ENCODE measurements around the gene HMCES.

HMCES gene

DNA sequence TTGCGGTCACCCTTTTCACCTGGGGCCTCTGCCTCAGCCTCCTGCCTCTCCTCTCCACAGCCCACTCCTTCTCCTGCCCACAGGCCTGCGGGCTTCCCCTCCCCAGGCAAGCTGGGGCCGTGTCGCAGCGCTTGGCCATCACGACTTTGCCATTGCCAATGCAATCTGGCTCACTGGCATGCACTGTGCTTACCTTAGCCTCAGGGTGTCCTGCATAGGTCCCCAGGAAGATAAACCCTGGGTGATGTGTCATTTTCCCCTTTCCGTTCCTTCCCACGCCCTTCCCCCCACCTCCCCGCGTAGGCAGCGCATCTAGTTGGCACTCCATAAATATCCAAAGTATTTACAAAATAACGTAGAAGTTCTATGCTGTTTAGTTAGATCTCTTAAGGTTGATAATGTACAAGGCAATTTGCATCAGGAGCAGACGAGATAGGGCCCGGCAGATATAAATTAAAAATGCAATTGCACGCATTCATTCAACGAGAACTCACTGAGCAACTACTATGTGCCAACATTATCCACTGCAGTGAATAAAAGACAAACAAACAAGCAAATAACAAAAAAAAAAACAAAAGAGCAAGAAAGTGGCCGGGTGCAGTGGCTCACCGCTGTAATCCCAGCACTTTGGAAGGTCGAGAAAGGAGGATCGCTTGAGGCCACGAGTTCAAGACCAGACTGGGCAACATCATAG lies 30.2 kb upstream of the HMCES start:
- TF ChIP-seq ZFX (IDR thresholded peaks at IDR 0.05), result no peak
- TF ChIP-seq, protein P1, sequence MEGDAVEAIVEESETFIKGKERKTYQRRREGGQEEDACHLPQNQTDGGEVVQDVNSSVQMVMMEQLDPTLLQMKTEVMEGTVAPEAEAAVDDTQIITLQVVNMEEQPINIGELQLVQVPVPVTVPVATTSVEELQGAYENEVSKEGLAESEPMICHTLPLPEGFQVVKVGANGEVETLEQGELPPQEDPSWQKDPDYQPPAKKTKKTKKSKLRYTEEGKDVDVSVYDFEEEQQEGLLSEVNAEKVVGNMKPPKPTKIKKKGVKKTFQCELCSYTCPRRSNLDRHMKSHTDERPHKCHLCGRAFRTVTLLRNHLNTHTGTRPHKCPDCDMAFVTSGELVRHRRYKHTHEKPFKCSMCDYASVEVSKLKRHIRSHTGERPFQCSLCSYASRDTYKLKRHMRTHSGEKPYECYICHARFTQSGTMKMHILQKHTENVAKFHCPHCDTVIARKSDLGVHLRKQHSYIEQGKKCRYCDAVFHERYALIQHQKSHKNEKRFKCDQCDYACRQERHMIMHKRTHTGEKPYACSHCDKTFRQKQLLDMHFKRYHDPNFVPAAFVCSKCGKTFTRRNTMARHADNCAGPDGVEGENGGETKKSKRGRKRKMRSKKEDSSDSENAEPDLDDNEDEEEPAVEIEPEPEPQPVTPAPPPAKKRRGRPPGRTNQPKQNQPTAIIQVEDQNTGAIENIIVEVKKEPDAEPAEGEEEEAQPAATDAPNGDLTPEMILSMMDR (conservative IDR thresholded peaks at IDR 0.05), result no peak
- peak overlapping the region; percentile 98 for H3K27ac ChIP-seq

DNA sequence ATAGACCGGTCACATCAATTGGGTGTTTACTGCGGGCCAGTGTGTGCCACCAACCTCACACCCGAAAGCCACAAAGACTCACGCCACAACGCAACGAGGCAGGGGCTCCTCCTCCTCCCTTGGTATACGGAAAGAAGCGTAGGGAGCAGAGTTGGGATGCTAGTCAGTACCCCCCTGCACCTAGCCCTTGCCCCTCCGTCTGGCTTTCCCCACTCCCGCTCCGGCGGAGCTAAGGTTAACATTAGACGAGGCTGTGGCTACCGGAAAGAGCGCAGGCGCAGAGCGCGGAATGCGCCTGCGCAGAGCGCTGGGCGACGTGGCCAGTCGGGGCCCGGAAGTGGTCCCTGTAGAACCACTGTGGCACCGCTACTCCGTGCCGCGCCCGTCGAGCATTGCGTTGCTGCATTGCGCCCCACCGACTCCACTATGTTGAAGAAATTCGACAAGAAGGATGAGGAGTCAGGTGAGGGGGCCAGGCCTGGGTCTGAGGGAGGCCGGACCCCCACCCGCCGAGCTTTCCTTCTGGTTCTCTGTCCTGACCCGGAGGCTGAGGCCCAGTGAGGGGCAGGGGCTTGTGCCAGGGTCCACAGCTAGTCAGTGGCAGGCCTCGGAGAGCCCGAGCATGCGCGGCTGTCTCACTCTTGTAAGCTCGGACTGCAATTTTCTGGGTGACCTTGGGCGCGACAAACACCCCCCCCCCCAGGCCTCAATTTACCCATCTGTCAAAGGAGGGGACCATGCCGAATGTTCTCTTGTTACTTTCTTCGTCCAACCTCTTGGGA lies 29.2 kb upstream of the HMCES start, which contains the start of gene COPG1:
TSS of gene COPG1 (plus strand) at position 323 of the 782 bp plus-strand sequence. CDS start at position 427, 104 bp downstream.
- H3K27ac ChIP-seq, result peak within 1 kb of the TSS; percentile 98
- TF ChIP-seq ZFX (IDR thresholded peaks at IDR 0.05), result peak; percentile 86; the same call in 1 of the 2 replicates
- TF ChIP-seq, protein P1 (conservative IDR thresholded peaks at IDR 0.05), result no peak

DNA sequence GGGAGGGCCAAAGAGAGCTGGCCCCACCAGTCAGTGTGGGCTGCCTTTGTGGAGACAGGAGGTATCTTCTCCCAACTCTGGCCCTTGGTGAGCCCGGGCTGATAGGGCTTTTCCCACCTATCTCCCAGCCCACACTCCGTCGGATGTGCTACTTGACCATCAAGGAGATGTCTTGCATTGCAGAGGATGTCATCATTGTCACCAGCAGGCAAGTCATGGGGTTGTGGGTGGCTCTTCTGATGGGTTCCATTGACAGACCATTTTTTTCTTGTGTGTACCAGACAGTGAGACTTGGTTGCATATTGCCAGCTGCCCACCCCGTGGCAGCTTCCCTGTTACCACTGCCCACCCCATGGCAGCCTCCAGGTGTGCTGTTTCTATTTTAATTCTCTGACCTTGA lies 25.9 kb upstream of the HMCES start:
- TF ChIP-seq, protein P1 (conservative IDR thresholded peaks at IDR 0.05), result no peak
- TF ChIP-seq ZFX (IDR thresholded peaks at IDR 0.05), result no peak
- peak overlapping the region; percentile 8 for H3K27ac ChIP-seq

DNA sequence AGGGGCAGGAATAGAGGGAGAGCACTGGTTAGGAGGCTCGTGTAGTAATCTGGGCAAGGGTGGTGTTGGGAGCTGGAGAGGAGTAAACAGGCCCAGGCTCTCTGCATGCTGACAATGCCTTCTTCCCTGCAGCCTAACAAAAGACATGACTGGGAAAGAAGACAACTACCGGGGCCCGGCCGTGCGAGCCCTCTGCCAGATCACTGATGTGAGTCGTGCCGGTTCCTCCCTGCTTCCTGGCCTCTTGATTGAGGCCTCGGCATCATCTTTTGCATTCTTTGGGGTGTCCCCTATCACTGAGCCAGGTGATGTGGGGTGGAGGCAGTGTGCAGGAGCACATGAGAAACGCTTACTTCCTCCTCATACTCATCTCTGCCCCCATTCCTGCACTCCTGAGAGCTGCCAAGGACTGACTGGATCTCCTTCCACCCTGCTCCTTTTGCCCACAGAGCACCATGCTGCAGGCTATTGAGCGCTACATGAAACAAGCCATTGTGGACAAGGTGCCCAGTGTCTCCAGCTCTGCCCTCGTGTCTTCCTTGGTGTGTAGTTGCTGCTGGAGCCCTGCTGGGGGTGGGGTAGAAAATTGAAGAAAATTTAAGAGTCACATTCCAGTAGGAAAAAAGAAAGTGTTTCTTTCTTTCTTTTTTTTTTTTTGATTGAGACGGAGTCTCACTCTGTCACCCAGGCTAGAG lies 24.0 kb upstream of the HMCES start:
- no peak overlapping the region for H3K27ac ChIP-seq
- TF ChIP-seq ZFX (IDR thresholded peaks at IDR 0.05), result no peak
- TF ChIP-seq, protein P1 (conservative IDR thresholded peaks at IDR 0.05), result no peak

DNA sequence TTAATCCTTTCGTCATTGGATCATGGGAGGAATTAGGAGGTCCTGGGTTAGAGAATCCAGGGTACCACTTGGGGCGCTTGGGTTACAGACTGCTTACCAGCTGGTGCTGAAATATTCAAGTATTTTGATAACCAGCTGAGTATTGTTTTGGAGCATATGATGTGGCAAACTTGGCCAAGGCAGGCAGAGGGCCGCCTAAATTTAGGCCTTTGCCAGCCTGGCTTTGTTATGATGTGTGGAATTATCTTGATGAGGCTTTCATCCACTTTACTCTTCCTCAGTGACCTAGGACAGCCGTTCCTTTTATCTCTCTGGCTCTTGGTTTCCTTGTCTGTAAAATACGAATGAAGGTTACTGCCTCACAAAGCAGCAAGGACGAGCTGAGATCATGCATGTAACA lies 22.4 kb upstream of the HMCES start:
- no peak overlapping the region for H3K27ac ChIP-seq
- no peak for TF ChIP-seq ZFX (IDR thresholded peaks at IDR 0.05)
- TF ChIP-seq, protein P1 (conservative IDR thresholded peaks at IDR 0.05), result no peak

DNA sequence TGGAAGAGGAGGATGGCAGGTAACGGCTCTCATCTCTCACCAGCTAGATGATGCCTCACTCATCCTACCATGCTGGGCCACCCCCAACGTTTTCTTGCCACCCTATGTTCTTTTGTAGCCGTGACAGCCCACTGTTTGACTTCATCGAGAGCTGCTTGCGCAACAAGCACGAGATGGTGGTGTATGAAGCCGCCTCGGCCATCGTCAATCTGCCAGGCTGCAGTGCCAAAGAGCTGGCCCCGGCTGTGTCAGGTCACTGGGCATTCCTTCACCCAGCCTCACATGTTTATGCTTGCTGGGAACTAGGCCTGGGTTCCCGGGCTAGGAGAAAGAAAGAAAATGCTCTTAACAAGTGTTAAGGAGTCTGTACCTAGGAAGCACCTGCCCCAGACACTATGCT lies 21.1 kb upstream of the HMCES start:
- no peak for TF ChIP-seq ZFX (IDR thresholded peaks at IDR 0.05)
- TF ChIP-seq, protein P1 (conservative IDR thresholded peaks at IDR 0.05), result no peak
- H3K27ac ChIP-seq, result no peak overlapping the region

Measured in C4-2B (cell line).